Activated CD4-positive, alpha-beta T cell treated with anti-CD3 and anti-CD28 coated beads, Interleukin-2, amount 10 ng/mL, durations not matched to agents 7 days and 5 days (primary cell): ENCODE measurements around the gene MRPL16. TPM values are rescaled to one million over a fixed set of nuclear protein-coding genes. Genes with fewer than 3 reads are reported as not detected.
"Not testable (repeated sequence)": the region's sequence is repeated elsewhere in the genome, so short reads cannot be mapped to it uniquely, and the experiment has no call there.

Source experiments
- CTCF ChIA-PET: fragments of 350-600 bp; sonication (Branson Sonifier 250); formaldehyde crosslinking; loops from one replicate; lab custom pipeline; 2021; ENCODE audit warnings: antibody characterized with exemption; lab: Charles Lee
- POLR2A ChIA-PET: fragments of 350-600 bp; sonication (Branson Sonifier 250); formaldehyde crosslinking; loops from one replicate; lab custom pipeline; 2021; ENCODE audit warnings: antibody characterized with exemption; lab: Charles Lee
- DNase-seq: peaks from one replicate; pipeline ENCODE4 v3.0.0-alpha.2; 2020
- H3K27ac Mint-ChIP-seq: one replicate; pipeline ENCODE4 v1.8.0; 2021; ENCODE audit warnings: mild to moderate bottlenecking, moderate library complexity, mixed read lengths
- H3K27me3 Mint-ChIP-seq: one replicate; pipeline ENCODE4 v1.8.0; 2021; ENCODE audit warnings: mixed read lengths
- H3K36me3 Mint-ChIP-seq: one replicate; pipeline ENCODE4 v1.8.0; 2021; ENCODE audit warnings: low read depth, mixed read lengths
- H3K4me1 Mint-ChIP-seq: one replicate; pipeline ENCODE4 v1.8.0; 2021; ENCODE audit warnings: mixed read lengths
- H3K4me3 Mint-ChIP-seq: one replicate; pipeline ENCODE4 v1.8.0; 2021; ENCODE audit warnings: mild to moderate bottlenecking, moderate library complexity, mixed read lengths
- H3K9me3 Mint-ChIP-seq: one replicate; pipeline ENCODE4 v1.8.0; 2021; ENCODE audit warnings: mixed read lengths
- total RNA-seq, 2 experiments: library from RNA; stranded (reverse); gene quantifications; one replicate each; pipeline ENCODE4 v1.2.3, GENCODE V29; 2021

The MRPL16 gene
- total RNA-seq: 10 to 100 TPM; 77.1 to 78.3 TPM

DNA sequence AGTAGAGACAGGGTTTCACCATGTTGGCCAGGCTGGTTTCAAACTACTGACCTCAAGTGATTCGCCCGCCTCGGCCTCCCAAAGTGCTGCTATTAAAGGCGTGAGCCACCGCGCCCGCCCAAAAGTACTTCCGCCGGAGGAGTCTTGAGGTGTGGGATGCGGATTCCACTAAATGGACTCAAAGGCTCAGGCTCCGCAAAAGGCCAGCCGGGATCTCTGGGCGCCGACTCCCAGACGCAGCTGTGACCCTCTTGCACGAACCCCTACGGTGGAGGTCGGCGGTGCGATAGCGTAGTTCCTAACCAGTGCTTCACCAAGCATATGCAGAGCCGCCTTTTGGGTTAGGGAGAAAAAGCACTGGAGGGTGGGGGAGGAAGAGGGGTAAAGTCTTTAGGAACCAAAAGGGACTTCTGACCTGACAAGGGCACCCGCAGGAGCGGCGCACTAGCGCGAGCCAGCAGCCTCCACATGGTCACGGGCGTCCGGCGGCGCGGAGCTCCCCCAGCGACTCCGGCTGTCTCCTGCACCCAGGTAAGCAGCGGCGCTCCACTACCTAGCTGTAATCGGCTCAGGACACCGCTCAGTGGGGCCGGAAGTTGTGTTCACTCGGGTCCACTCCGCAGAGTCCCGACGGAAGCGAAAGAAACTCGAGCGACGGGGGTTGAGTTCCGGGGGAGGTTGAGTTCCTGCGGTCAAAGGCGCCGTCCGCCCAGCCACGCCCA, at the start of gene MRPL16:
TSS of gene MRPL16 (minus strand) at position 590 of the 722 bp plus-strand sequence. CDS start at position 470, 120 bp downstream.
- H3K4me3 Mint-ChIP-seq: peak within 1 kb of the TSS; percentile 95
- H3K36me3 Mint-ChIP-seq: peaks cover 34% of the 10 kb centered on the region
- H3K27me3 Mint-ChIP-seq: no peaks in the 10 kb centered on the region
- peaks cover 8% of the 10 kb centered on the region for H3K9me3 Mint-ChIP-seq
- CTCF ChIA-PET: interaction anchor here (0.9 to 1.3 kb wide), 3 partner anchors 9 to 56 kb away, joined by 3 read pairs; partner anchors contain the start of gene STX3
- peak within 1 kb of the TSS; percentile 96 for H3K27ac Mint-ChIP-seq
- peak; percentile 93 for DNase-seq
- POLR2A ChIA-PET: interaction anchor here (0.6 kb wide), 1 partner anchor 14 kb away, joined by 5 read pairs; no protein-coding TSS in a partner anchor
- H3K4me1 Mint-ChIP-seq: peaks cover 40% of the 10 kb centered on the region

DNA sequence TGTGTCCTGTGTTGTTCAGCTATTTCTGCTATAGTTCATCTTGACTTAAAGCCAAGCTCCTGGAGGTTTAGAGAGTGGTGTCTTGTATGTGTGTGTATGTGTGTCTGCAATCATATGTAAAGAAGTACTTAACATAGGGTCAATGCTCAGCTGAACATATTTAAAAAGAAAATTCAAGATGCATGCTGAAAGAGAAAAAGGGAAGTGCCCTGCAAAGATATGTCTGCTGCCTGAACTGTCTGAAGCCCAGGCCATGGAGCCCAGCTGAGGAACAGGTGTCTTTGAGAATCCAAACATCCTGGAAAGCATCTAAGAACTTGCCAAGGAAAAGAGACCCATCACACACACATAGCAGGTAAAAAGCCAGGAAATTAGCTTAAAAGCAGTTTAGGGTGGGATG, 49.1 kb upstream of the MRPL16 start:
- POLR2A ChIA-PET: no interaction called here
- Mint-ChIP-seq H3K27ac (no peak overlapping the region), H3K4me1 (peaks cover 22% of the 10 kb centered on the region), H3K9me3 (no peaks in the 10 kb centered on the region), H3K36me3 (peaks cover 2% of the 10 kb centered on the region), H3K27me3 (peaks cover 14% of the 10 kb centered on the region), H3K4me3 (no peak overlapping the region)
- DNase-seq: no peak
- CTCF ChIA-PET: no interaction called here

DNA sequence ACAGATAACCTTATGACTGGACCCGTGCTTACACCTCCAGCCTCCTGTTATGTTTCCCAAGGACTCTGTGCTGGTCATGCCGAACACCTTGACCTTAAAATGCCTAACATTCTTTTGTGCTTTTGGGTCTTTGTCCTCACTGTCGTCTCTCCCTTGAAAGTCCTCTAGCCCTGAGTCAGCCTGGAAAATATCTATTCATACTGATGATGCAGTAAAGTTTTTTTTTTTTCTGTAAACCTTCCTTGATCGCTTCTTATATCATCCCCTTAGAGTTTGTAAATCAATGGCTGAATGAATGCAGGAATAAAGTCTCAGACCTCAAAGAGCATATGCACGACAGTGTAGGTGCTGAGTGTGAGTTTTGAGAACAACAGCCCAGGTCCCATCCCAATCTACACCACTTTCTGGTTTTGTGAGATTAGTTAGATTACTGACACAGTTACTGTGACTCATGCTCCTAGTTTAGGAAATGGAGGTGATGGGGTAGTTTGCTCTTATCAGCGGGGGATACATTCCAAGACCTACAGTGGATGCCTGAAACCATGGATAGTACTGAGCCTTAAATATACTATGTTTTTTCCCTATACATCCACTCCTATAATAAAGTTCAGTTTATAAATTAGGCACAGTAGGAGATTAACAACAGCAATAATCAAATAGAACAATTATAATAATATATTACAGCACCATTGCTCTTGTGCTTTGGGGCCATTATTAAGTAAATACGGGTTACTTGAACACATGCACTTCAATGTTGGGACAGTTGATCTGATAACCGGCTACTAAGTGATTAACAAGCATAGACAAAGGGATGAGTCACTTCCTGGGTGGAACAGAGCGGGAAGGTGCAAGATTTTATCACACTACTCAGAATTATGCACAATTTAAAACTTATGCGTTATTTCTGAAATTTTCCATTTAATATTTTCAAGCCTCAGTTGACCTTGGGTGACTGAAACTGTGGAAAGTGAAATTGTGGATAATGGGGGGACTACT, 47.2 kb upstream of the MRPL16 start:
- ChIA-PET POLR2A (no interaction called here), CTCF (no interaction called here)
- Mint-ChIP-seq H3K4me1 (peaks cover 22% of the 10 kb centered on the region), H3K36me3 (peaks cover 2% of the 10 kb centered on the region), H3K4me3 (no peak overlapping the region), H3K27ac (peak overlapping the region; percentile 82), H3K27me3 (peaks cover 16% of the 10 kb centered on the region), H3K9me3 (no peaks in the 10 kb centered on the region)
- peak; percentile 18 for DNase-seq

DNA sequence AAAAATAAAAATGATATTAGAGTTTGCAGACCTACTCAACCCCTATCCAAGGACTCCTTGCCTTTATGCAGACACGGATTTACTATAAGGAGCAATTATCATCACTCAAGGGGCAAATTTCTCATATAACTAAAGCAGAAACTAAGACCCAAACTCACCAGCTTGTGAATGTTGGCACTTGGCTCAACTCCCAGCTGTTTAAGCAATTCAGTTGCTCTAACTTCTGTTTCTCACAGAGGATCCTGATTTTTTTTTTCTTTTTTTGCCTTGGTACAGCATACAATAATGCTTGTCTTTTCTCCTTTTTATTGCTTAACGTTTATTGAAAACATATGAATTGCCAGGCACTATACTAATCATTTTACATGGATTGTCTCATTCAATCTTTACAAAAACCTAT, 44.3 kb upstream of the MRPL16 start:
- H3K4me3 Mint-ChIP-seq: no peak overlapping the region
- no peak for DNase-seq
- POLR2A ChIA-PET: no interaction called here
- H3K36me3 Mint-ChIP-seq: peaks cover 2% of the 10 kb centered on the region
- CTCF ChIA-PET: no interaction called here
- no peak overlapping the region for H3K27ac Mint-ChIP-seq
- H3K9me3 Mint-ChIP-seq: no peaks in the 10 kb centered on the region
- peaks cover 22% of the 10 kb centered on the region for H3K4me1 Mint-ChIP-seq
- H3K27me3 Mint-ChIP-seq: peaks cover 15% of the 10 kb centered on the region

DNA sequence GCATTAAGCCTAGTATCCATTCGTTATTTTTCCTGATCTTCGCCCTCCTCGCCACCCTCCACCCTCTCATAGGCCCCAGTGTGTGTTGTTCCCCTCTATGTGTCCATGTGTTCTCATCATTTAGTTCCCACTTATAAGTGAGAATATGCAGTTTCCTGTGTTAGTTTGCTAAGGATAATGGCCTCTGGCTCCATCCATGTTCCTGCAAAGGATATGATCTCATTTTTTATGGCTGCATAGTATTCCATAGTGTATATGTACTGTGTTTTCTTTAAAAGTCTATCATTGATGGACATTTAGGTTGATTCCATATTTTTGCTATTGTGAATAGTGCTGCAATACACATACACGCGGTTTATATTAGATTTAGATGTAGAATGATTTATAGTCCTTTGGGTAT, 40.8 kb upstream of the MRPL16 start:
- H3K27ac Mint-ChIP-seq, H3K9me3 Mint-ChIP-seq, H3K4me3 Mint-ChIP-seq, DNase-seq, H3K4me1 Mint-ChIP-seq, H3K36me3 Mint-ChIP-seq, POLR2A ChIA-PET: not testable (repeated sequence)
- CTCF ChIA-PET: interaction anchor here (0.5 kb wide), 1 partner anchor 264 kb away, joined by 5 read pairs; no protein-coding TSS in a partner anchor
- peaks cover 15% of the 10 kb centered on the region for H3K27me3 Mint-ChIP-seq

DNA sequence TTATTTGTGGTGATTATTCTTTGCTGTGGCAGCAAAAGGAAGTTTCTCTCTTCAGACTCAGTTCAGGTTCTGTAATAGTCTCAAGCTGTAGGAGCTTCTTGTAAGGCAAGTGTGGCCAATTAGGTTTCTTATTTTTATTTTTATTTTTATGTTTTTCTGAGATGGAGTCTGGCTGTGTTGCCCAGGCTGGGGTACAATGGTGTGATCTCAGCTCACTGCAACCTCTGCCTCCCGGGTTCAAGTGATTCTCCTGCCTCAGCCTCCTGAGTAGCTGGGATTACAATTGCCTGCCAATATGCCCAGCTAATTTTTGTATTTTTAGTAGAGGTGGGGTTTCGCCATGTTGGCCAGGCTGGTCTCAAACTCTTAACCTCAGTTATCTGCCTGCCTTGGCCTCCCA, 39.0 kb upstream of the MRPL16 start:
- POLR2A ChIA-PET, H3K4me3 Mint-ChIP-seq, DNase-seq, H3K27me3 Mint-ChIP-seq, CTCF ChIA-PET, H3K4me1 Mint-ChIP-seq, H3K36me3 Mint-ChIP-seq, H3K27ac Mint-ChIP-seq, H3K9me3 Mint-ChIP-seq: not testable (repeated sequence)

DNA sequence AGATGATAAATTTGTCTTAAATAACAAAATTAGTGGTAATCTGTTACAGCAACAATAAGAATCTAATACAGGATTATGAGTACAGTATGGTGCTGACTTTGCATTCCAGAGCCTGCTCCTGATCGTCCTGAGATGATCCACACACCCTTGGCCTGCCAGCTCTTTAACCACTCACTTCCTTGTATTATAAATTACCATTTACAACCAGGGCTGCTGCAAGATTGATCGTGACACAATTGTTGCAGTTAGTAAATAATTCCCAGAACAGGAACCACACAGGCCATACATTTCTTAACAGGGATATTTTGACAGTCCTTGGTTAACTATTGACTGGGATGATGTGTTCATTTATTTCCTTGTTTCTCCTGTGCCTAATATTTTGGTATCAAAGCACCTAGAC, 38.6 kb upstream of the MRPL16 start:
- ChIA-PET CTCF (no interaction called here), POLR2A (no interaction called here)
- Mint-ChIP-seq H3K27me3 (peaks cover 5% of the 10 kb centered on the region), H3K27ac (no peak overlapping the region), H3K4me1 (no peaks in the 10 kb centered on the region), H3K9me3 (no peaks in the 10 kb centered on the region), H3K36me3 (no peaks in the 10 kb centered on the region), H3K4me3 (no peak overlapping the region)
- DNase-seq: no peak

DNA sequence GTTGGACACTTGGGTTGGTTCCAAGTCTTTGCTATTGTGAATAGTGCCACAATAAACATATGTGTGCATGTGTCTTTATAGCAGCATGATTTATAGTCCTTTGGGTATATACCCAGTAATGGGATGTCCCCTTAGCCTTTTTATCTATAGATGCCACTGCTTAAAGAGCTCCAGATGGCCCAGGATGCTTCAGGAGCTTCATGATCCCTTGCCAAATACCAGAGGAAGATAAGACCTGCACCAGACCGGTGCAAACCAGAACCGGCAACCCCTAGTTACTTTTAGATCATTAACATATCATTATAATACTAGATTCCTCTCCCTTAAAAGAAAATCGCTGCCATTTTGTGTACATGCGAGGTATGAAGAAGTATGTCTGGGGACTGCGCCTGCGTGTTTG, 37.9 kb upstream of the MRPL16 start:
- CTCF ChIA-PET: not testable (repeated sequence)

DNA sequence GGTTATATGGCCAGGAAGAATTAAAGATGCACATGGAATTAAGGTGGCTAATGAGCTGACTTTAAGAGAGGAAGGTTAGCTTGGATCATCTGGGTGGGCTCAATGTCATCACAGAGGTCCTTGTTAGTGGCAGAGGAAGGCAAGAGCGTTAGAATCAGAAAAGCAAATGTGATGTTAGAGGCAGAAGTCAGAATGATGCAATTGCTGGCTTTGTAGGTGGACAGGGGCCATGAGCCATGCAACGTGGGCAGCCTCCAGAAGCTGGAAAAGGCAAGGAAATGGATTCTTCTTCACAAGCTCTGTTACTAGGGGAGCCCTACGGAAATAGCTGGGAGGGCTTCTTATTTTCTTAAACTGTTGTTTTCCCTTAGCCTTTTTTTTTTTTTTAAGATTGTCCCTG, 37.0 kb upstream of the MRPL16 start:
- POLR2A ChIA-PET: no interaction called here
- H3K27me3 Mint-ChIP-seq: peaks cover 3% of the 10 kb centered on the region

More for the DNA sequence above, 37.9 kb upstream of the MRPL16 start:
- H3K4me3 Mint-ChIP-seq, H3K36me3 Mint-ChIP-seq, H3K9me3 Mint-ChIP-seq, H3K27me3 Mint-ChIP-seq, H3K27ac Mint-ChIP-seq, POLR2A ChIA-PET, H3K4me1 Mint-ChIP-seq, DNase-seq: not testable (repeated sequence)

DNA sequence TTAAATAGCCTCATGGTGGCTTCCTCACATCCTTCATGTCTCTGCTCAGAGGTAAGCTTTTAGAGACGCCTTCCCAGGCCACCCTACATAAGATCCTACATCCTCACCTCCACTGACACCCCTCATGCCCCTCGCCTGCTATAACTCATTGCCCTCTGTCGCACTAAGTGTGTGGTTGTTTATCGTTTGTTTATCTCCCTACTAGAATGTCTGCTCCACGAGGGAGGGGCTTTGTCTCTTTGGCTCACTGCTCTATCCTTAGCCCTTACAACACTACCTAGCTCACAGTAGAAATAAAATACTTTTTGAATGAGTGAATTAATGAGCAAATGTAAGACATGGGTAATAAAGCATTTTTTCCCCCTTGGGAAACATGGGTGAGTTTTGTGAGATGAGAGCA, 36.0 kb upstream of the MRPL16 start:
- H3K27ac Mint-ChIP-seq: no peak overlapping the region
- DNase-seq: no peak
- no peak overlapping the region for H3K4me3 Mint-ChIP-seq
- H3K9me3 Mint-ChIP-seq: no peaks in the 10 kb centered on the region
- no peaks in the 10 kb centered on the region for H3K4me1 Mint-ChIP-seq
- no peaks in the 10 kb centered on the region for H3K27me3 Mint-ChIP-seq
- CTCF ChIA-PET: interaction anchor here (1.3 kb wide), 1 partner anchor 16 kb away, joined by 4 read pairs; no protein-coding TSS in a partner anchor
- POLR2A ChIA-PET: no interaction called here
- H3K36me3 Mint-ChIP-seq: no peaks in the 10 kb centered on the region

More for the DNA sequence above, 37.0 kb upstream of the MRPL16 start:
- H3K4me1 Mint-ChIP-seq: no peaks in the 10 kb centered on the region
- H3K36me3 Mint-ChIP-seq: no peaks in the 10 kb centered on the region
- CTCF ChIA-PET: no interaction called here
- H3K9me3 Mint-ChIP-seq: no peaks in the 10 kb centered on the region
- no peak overlapping the region for H3K4me3 Mint-ChIP-seq
- H3K27ac Mint-ChIP-seq: no peak overlapping the region
- no peak for DNase-seq

DNA sequence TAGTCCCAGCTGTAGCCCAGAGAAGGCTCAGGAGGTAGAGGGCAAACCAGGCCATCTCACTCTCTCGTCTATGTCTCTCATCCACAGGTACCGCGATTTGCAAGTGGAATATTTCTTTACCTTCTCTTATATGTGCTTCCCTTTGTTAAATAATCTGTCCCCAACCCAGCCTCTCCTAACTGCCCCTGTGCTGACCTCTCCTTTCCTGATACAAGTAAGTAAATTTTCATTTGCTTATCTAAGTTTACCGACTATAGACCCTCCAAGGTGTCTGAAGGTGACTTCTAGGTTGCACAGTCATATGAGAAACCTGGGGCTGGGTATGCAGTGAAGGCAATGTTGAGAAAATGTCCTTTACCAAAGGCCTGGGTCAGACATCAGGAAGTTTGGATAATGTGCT, 34.8 kb upstream of the MRPL16 start, which contains the start of gene CBLIF:
TSS of gene CBLIF (minus strand) at position 101 of the 400 bp plus-strand sequence. CDS start at position 55, 46 bp downstream.
- Mint-ChIP-seq H3K27me3 (no peaks in the 10 kb centered on the region), H3K36me3 (no peaks in the 10 kb centered on the region), H3K9me3 (no peaks in the 10 kb centered on the region), H3K4me3 (no peak within 1 kb of the TSS), H3K27ac (no peak within 1 kb of the TSS), H3K4me1 (no peaks in the 10 kb centered on the region)
- CTCF ChIA-PET: interaction anchor here (0.7 to 1.1 kb wide), 2 partner anchors 34 to 38 kb away, joined by 3 read pairs; no protein-coding TSS in a partner anchor
- no peak for DNase-seq
- POLR2A ChIA-PET: no interaction called here

DNA sequence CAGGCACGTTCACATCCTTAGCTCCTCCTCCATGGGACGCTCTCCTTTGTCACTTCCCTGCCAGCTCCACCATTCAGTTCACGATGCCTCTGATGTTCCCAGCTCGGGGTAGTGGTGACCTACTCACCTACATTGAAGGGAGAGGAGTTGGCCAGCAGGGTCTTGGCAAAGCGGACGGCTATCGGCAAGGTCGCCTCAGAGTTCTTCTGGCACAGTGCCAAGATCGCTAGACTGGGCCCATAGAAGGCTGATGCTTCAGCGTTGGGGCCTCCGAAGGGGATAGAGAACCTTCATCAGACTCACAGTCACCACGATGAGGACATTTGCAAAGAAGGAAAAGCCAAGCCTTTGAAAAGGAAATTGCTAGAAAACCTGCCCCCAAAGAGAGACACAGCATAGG, 31.7 kb upstream of the MRPL16 start:
- CTCF ChIA-PET: no interaction called here
- Mint-ChIP-seq H3K4me3 (no peak overlapping the region), H3K4me1 (no peaks in the 10 kb centered on the region), H3K27me3 (no peaks in the 10 kb centered on the region), H3K9me3 (no peaks in the 10 kb centered on the region), H3K36me3 (no peaks in the 10 kb centered on the region), H3K27ac (no peak overlapping the region)
- no peak for DNase-seq
- POLR2A ChIA-PET: no interaction called here

DNA sequence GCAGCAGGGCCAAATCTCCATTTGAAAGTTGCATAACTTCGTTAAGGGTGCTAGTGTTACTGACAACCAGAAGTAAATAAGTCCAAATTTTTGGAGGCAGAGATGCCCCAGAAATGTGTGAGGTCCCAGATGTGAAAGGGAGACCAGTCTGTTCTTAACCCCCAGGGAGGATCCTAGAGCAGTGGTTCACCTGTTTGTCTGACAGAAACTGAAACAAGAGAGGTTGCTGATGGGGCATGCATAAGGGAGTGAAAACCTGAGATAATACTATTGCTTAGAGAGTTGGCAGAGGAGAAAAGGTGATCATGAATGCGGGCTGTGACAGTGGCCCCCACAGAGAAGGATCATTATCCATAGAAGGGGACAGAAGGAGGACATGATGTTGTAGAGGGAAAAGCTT, 30.9 kb upstream of the MRPL16 start:
- ChIA-PET CTCF (no interaction called here), POLR2A (no interaction called here)
- no peak for DNase-seq
- Mint-ChIP-seq H3K9me3 (no peaks in the 10 kb centered on the region), H3K4me1 (no peaks in the 10 kb centered on the region), H3K27ac (no peak overlapping the region), H3K4me3 (no peak overlapping the region), H3K36me3 (no peaks in the 10 kb centered on the region), H3K27me3 (no peaks in the 10 kb centered on the region)
